Stimulated activated naive CD8-positive, alpha-beta T cell treated with anti-CD3 and anti-CD28 coated beads, Interleukin-15, Interleukin-2, amounts not matched to agents 100 ng/mL and 50 ng/mL, for 24 hours (primary cell): ENCODE data around the gene SERTAD1.
A peak's percentile ranks its signal among the peaks of the same experiment; 100 is the strongest.
"Not testable (repeated sequence)": the region's sequence is repeated elsewhere in the genome, so short reads cannot be mapped to it uniquely, and the experiment has no call there.

Source experiments
- H3K27ac Mint-ChIP-seq: one replicate; pipeline ENCODE4 v1.8.0; 2021; ENCODE audit warnings: mild to moderate bottlenecking, mixed read lengths
- H3K27me3 Mint-ChIP-seq: one replicate; pipeline ENCODE4 v1.8.0; 2021; ENCODE audit warnings: mixed read lengths
- H3K36me3 Mint-ChIP-seq: one replicate; pipeline ENCODE4 v1.8.0; 2021; ENCODE audit warnings: low read depth, mixed read lengths
- H3K4me1 Mint-ChIP-seq: one replicate; pipeline ENCODE4 v1.8.0; 2021; ENCODE audit warnings: low read depth, mixed read lengths
- H3K4me3 Mint-ChIP-seq: one replicate; pipeline ENCODE4 v1.8.0; 2021; ENCODE audit warnings: mild to moderate bottlenecking, mixed read lengths
- H3K9me3 Mint-ChIP-seq: one replicate; pipeline ENCODE4 v1.8.0; 2021; ENCODE audit warnings: mixed read lengths

SERTAD1 gene

GRCh38 chr19:40425450-40426287 lies at the start of gene SERTAD1:
TSS of gene SERTAD1 (minus strand) at chr19:40425992. CDS start at chr19:40423546, 2,446 bp downstream.
- peak within 1 kb of the TSS; percentile 95 for H3K4me3 Mint-ChIP-seq
- H3K4me1 Mint-ChIP-seq: peaks cover 33% of the 10 kb centered on the region
- no peaks in the 10 kb centered on the region for H3K9me3 Mint-ChIP-seq
- H3K27ac Mint-ChIP-seq: peak within 1 kb of the TSS; percentile 98
- H3K36me3 Mint-ChIP-seq: peaks cover 11% of the 10 kb centered on the region
- no peaks in the 10 kb centered on the region for H3K27me3 Mint-ChIP-seq

- no peak overlapping the region for H3K27ac Mint-ChIP-seq
- peaks cover 9% of the 10 kb centered on the region for H3K27me3 Mint-ChIP-seq
These were observed 48.9 kb upstream of the SERTAD1 start for GRCh38 chr19:40474737-40475136.

GRCh38 chr19:40472516-40472915 lies 46.7 kb upstream of the SERTAD1 start:
- Mint-ChIP-seq H3K4me3 (no peak overlapping the region), H3K9me3 (no peaks in the 10 kb centered on the region), H3K27me3 (peaks cover 11% of the 10 kb centered on the region), H3K36me3 (no peaks in the 10 kb centered on the region), H3K4me1 (peaks cover 3% of the 10 kb centered on the region), H3K27ac (no peak overlapping the region)

More at GRCh38 chr19:40474737-40475136, 48.9 kb upstream of the SERTAD1 start:
- Mint-ChIP-seq H3K36me3 (no peaks in the 10 kb centered on the region), H3K4me3 (no peak overlapping the region), H3K4me1 (no peaks in the 10 kb centered on the region), H3K9me3 (no peaks in the 10 kb centered on the region)

GRCh38 chr19:40471111-40471510 lies 45.3 kb upstream of the SERTAD1 start:
- Mint-ChIP-seq H3K4me3 (no peak overlapping the region), H3K36me3 (peaks cover 4% of the 10 kb centered on the region), H3K27ac (no peak overlapping the region), H3K9me3 (no peaks in the 10 kb centered on the region), H3K27me3 (peaks cover 14% of the 10 kb centered on the region), H3K4me1 (peaks cover 10% of the 10 kb centered on the region)

GRCh38 chr19:40469011-40469410 lies 43.2 kb upstream of the SERTAD1 start:
- Mint-ChIP-seq H3K4me3 (no peak overlapping the region), H3K4me1 (peaks cover 27% of the 10 kb centered on the region), H3K36me3 (peaks cover 4% of the 10 kb centered on the region), H3K9me3 (no peaks in the 10 kb centered on the region), H3K27me3 (peaks cover 15% of the 10 kb centered on the region), H3K27ac (no peak overlapping the region)

- H3K27me3 Mint-ChIP-seq: peaks cover 15% of the 10 kb centered on the region
- no peaks in the 10 kb centered on the region for H3K9me3 Mint-ChIP-seq
- peak within 1 kb of the TSS; percentile 95 for H3K27ac Mint-ChIP-seq
- peaks cover 30% of the 10 kb centered on the region for H3K4me1 Mint-ChIP-seq
- peak within 1 kb of the TSS; percentile 88 for H3K4me3 Mint-ChIP-seq
- H3K36me3 Mint-ChIP-seq: peaks cover 4% of the 10 kb centered on the region
These were observed 41.4 kb upstream of the SERTAD1 start, which contains the start of gene SPTBN4 for GRCh38 chr19:40466985-40467734. TSS of gene SPTBN4 (plus strand) at chr19:40467001. CDS start at chr19:40472622, 5,621 bp downstream.

GRCh38 chr19:40466219-40466984 lies 40.6 kb upstream of the SERTAD1 start:
- Mint-ChIP-seq H3K4me3 (peak overlapping the region; percentile 88), H3K4me1 (peaks cover 35% of the 10 kb centered on the region), H3K27ac (peak overlapping the region; percentile 95), H3K36me3 (peaks cover 4% of the 10 kb centered on the region), H3K9me3 (no peaks in the 10 kb centered on the region), H3K27me3 (peaks cover 15% of the 10 kb centered on the region)

GRCh38 chr19:40465557-40466218 lies 39.9 kb upstream of the SERTAD1 start, which contains the start of gene BLVRB:
TSS of gene BLVRB (minus strand) at chr19:40465745. CDS start at chr19:40465688, 57 bp downstream.
- H3K9me3 Mint-ChIP-seq: no peaks in the 10 kb centered on the region
- peak within 1 kb of the TSS; percentile 88 for H3K4me3 Mint-ChIP-seq
- peaks cover 35% of the 10 kb centered on the region for H3K4me1 Mint-ChIP-seq
- peaks cover 4% of the 10 kb centered on the region for H3K36me3 Mint-ChIP-seq
- peak within 1 kb of the TSS; percentile 95 for H3K27ac Mint-ChIP-seq
- H3K27me3 Mint-ChIP-seq: peaks cover 15% of the 10 kb centered on the region

- Mint-ChIP-seq H3K27ac (peak overlapping the region; percentile 85), H3K36me3 (peaks cover 4% of the 10 kb centered on the region), H3K27me3 (peaks cover 15% of the 10 kb centered on the region), H3K4me3 (peak overlapping the region; percentile 88), H3K4me1 (peaks cover 35% of the 10 kb centered on the region), H3K9me3 (no peaks in the 10 kb centered on the region)
These were observed 39.3 kb upstream of the SERTAD1 start for GRCh38 chr19:40465025-40465556.

- Mint-ChIP-seq H3K36me3 (peaks cover 4% of the 10 kb centered on the region), H3K27ac (no peak overlapping the region), H3K4me3 (peak overlapping the region; percentile 88), H3K27me3 (peaks cover 15% of the 10 kb centered on the region), H3K4me1 (peaks cover 35% of the 10 kb centered on the region), H3K9me3 (no peaks in the 10 kb centered on the region)
These were observed 38.5 kb upstream of the SERTAD1 start for GRCh38 chr19:40464059-40465024.

- not testable (repeated sequence) for H3K9me3 Mint-ChIP-seq, H3K27ac Mint-ChIP-seq, H3K36me3 Mint-ChIP-seq, H3K4me3 Mint-ChIP-seq
- Mint-ChIP-seq H3K27me3 (peaks cover 15% of the 10 kb centered on the region), H3K4me1 (peaks cover 35% of the 10 kb centered on the region)
These were observed 37.8 kb upstream of the SERTAD1 start for GRCh38 chr19:40463587-40464037.

GRCh38 chr19:40461669-40462221 lies 36.0 kb upstream of the SERTAD1 start:
- Mint-ChIP-seq H3K27me3 (peaks cover 7% of the 10 kb centered on the region), H3K9me3 (no peaks in the 10 kb centered on the region), H3K27ac (peak overlapping the region; percentile 64), H3K4me3 (no peak overlapping the region), H3K36me3 (peaks cover 5% of the 10 kb centered on the region), H3K4me1 (peaks cover 31% of the 10 kb centered on the region)

GRCh38 chr19:40460185-40460584 lies 34.4 kb upstream of the SERTAD1 start:
- Mint-ChIP-seq H3K27me3 (no peaks in the 10 kb centered on the region), H3K4me1 (peaks cover 17% of the 10 kb centered on the region), H3K4me3 (no peak overlapping the region), H3K9me3 (no peaks in the 10 kb centered on the region), H3K36me3 (peaks cover 4% of the 10 kb centered on the region), H3K27ac (no peak overlapping the region)
